ENCODE measurements around the gene CENATAC.

- TF ChIP-seq CTCF (conservative IDR thresholded peaks at IDR 0.05; ENCODE audit: low read length): no peak
- TF ChIP-seq EZH2phosphoT487 (IDR thresholded peaks at IDR 0.05; ENCODE audit: borderline replicate concordance, low read depth, low read length): no peak
Measured at GRCh38 chr11:119054418-119054817, 56.5 kb downstream of the CENATAC start.
